Measurements from ENCODE around the gene UNC80. TPM values are rescaled to one million over a fixed set of nuclear protein-coding genes. Genes with fewer than 3 reads are reported as not detected.

Gene UNC80
- total and polyA plus RNA-seq, 2 of the 4 experiments (the other 2 are of a cell fraction), result not detected

GRCh38 chr2:210009126-210009525 lies 237.5 kb downstream of the UNC80 start:
- ChIA-PET POLR2A (ENCODE audit: unreplicated experiment) (no interaction called here), CTCF (no interaction called here)
- Histone ChIP-seq H3K27ac (ENCODE audit: insufficient read depth, low read length) (no peak overlapping the region), H3K9me1 (ENCODE audit: insufficient read depth, low read length) (no peaks in the 10 kb centered on the region), H2BK120ac (ENCODE audit: low read depth, low read length) (no peak overlapping the region), H3K4ac (ENCODE audit: low read depth, low read length) (no peak overlapping the region), H2BK20ac (ENCODE audit: low read depth, low read length) (no peak overlapping the region), H3K14ac (replicated peaks; ENCODE audit: low read depth, low read length) (no peak overlapping the region), H2BK5ac (ENCODE audit: low read depth, low read length, poor library complexity, severe bottlenecking) (no peak overlapping the region), H3K4me2 (ENCODE audit: low read depth, low read length) (no peak overlapping the region), H3K9me3 (ENCODE audit: control insufficient read depth, insufficient read depth, low read length) (no peaks in the 10 kb centered on the region), H3K56ac (ENCODE audit: extremely low read depth, insufficient read depth, low read length) (no peak overlapping the region), H3K23ac (ENCODE audit: low read depth, low read length) (no peak overlapping the region), H3K79me1 (ENCODE audit: low read depth in 1 of 2, low read length in 2 of 2) (peaks cover 5 to 29% of the 10 kb centered on the region in 2 experiments; a peak in 3 of 4 replicates), H4K5ac (ENCODE audit: low read depth, low read length) (no peak overlapping the region), H3K27me3 (ENCODE audit: control insufficient read depth, insufficient read depth, low read length) (no peaks in the 10 kb centered on the region), H2AFZ (replicated peaks; ENCODE audit: low read length, poor library complexity) (no peak overlapping the region), H3K9ac (ENCODE audit: low read depth, low read length) (no peak overlapping the region), H2AK5ac (ENCODE audit: low read depth, low read length) (no peak overlapping the region), H3K36me3 (ENCODE audit: control insufficient read depth, insufficient read depth, low read length) (peaks cover 20% of the 10 kb centered on the region), H2BK15ac (ENCODE audit: low read depth, low read length) (no peak overlapping the region), H2AK9ac (replicated peaks; ENCODE audit: low read depth, low read length, poor library complexity) (no peak overlapping the region), H3K4me3 (ENCODE audit: insufficient read depth, low read depth, low read length) (no peak overlapping the region), H4K91ac (ENCODE audit: insufficient read depth, low read depth, low read length) (no peak overlapping the region), H4K20me1 (ENCODE audit: insufficient read depth, low read length) (peaks cover 12% of the 10 kb centered on the region; the same call in 1 of the 2 replicates), H3K4me1 (ENCODE audit: control insufficient read depth, insufficient read depth, low read length) (peaks cover 4% of the 10 kb centered on the region; the same call in 1 of the 2 replicates), H3K18ac (ENCODE audit: low read depth, low read length) (no peak overlapping the region), H4K8ac (ENCODE audit: low read depth in 2 of 2, low read length in 2 of 2) (no peak overlapping the region)
- WGBS, 2 experiments (ENCODE audit: extremely low coverage in 2 of 2, insufficient read length in 1 of 2), result no CpG with 5 or more reads among the region's 6 CpGs
- no TSS peak for BruUV-seq (replicated peaks)
- ATAC-seq (ENCODE audit: low read depth) (no peak), DNase-seq (no peak)
- intact Hi-C loops (cut with micrococcal nuclease), result no loop called here
- no peak for TF ChIP-seq CHD1 (IDR thresholded peaks at IDR 0.05; ENCODE audit: low read depth, low read length)
- TF ChIP-seq ELK1 (IDR thresholded peaks at IDR 0.05; ENCODE audit: borderline replicate concordance, low read depth, low read length), result no peak
- TF ChIP-seq POLR2A (IDR thresholded peaks at IDR 0.05; ENCODE audit: low read depth, low read length), result no peak
- TF ChIP-seq NFE2L2 (IDR thresholded peaks at IDR 0.05; ENCODE audit: low read depth, low read length), result no peak
- no peak for TF ChIP-seq CTCF (conservative IDR thresholded peaks at IDR 0.05; ENCODE audit: low read depth, low read length)
- no peak for TF ChIP-seq SMC3 (IDR thresholded peaks at IDR 0.05; ENCODE audit: low read depth, low read length)
- TF ChIP-seq MAZ (IDR thresholded peaks at IDR 0.05; ENCODE audit: borderline replicate concordance, low read depth, low read length), result no peak
- TF ChIP-seq CEBPB (IDR thresholded peaks at IDR 0.05; ENCODE audit: low read depth, low read length), result no peak
- no peak for TF ChIP-seq FOS (IDR thresholded peaks at IDR 0.05; ENCODE audit: low read depth, low read length)
- TF ChIP-seq RFX5 (IDR thresholded peaks at IDR 0.05; ENCODE audit: low read depth, low read length), result no peak
- TF ChIP-seq MAFK (IDR thresholded peaks at IDR 0.05; ENCODE audit: low read depth, low read length), result no peak
- TF ChIP-seq BHLHE40 (IDR thresholded peaks at IDR 0.05; ENCODE audit: low read depth, low read length), result no peak
- no peak for TF ChIP-seq MXI1 (IDR thresholded peaks at IDR 0.05; ENCODE audit: borderline replicate concordance, low read depth, low read length)
- TF ChIP-seq RCOR1 (IDR thresholded peaks at IDR 0.05; ENCODE audit: insufficient replicate concordance, low read length), result no peak
- no peak for TF ChIP-seq USF2 (IDR thresholded peaks at IDR 0.05; ENCODE audit: low read depth, low read length)
- dilution Hi-C loops (cut with HindIII; ENCODE audit: low sequenced_read_pairs, unreplicated experiment), result no loop called here
- in situ Hi-C loops (cut with MboI; ENCODE audit: low sequenced_read_pairs), result no loop called here

Data from IMR-90 (cell line).